ENCODE results near the gene RSPO1.
"Not testable (repeated sequence)": the region's sequence is repeated elsewhere in the genome, so short reads cannot be mapped to it uniquely, and the experiment has no call there.

Gene RSPO1, protein sequence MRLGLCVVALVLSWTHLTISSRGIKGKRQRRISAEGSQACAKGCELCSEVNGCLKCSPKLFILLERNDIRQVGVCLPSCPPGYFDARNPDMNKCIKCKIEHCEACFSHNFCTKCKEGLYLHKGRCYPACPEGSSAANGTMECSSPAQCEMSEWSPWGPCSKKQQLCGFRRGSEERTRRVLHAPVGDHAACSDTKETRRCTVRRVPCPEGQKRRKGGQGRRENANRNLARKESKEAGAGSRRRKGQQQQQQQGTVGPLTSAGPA

DNA sequence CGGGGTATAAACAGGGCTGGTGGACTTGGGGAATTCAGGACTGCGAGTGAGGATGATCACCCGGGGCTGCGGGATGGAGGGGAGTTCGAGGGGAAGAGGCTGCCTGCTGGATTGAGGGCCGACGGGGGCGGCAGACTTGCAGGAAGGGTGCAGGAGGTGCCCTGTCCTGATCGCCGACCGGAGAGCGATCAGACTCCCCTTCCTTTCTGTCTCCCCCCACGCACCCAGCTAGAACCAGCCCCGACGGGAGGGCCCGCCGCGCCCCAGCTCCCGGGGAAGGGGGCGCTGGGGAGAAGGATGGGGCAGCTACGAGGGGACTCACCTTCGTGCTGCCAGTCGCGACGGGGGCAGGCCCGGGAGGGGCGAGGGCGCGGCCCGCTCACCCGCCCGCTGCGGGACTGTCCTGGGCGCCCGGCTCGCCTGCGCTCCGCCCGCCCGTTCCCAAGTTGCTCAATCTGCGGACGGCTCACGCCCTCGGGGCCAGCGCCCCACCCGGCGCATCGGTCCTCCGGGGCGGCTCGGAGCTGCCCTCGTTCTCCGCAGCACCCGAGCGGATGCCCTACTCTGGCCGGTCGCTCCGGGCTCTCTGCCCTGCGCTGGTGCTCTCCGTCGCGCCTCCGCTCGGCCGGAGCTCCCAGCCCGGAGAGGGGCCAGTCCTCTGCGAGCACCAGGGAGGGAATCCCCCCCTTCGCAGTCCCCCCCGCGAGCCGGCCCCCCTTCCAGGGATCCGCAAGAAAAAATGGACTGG lies at the start of gene RSPO1:
Gene RSPO1 (minus strand): TSS at position 649 of the 748 bp plus-strand sequence. CDS start 5,231 bp downstream, outside the sequence.
- peak in 1 of 2 experiments; percentile 42 for DNase-seq

DNA sequence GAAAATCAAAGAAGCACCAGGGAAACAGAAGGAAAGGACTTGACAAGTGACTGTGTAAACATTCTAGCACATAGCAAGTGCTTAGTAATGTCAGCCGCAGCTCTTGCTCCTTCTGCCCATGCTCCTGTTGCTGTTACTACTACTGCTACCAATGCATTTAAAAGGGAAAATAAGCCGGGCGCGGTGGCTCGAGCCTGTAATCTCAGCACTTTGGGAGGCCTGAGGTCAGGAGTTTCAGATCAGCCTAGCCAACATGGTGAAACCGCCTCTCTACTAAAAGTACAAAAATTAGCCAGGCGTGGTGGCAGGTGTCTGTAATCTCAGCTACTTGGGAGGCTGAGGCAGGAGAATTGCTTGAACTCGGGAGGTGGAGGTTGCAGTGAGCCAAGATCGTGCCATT lies 49.5 kb upstream of the RSPO1 start:
- not testable (repeated sequence) for DNase-seq

- peak in 1 of 2 experiments; percentile 47 for DNase-seq
These were observed 47.8 kb upstream of the RSPO1 start for GRCh38 chr1:37682334-37682987.

GRCh38 chr1:37680933-37681332 lies 46.2 kb upstream of the RSPO1 start:
- DNase-seq = no peak

GRCh38 chr1:37677808-37678207 lies 43.1 kb upstream of the RSPO1 start:
- no peak for DNase-seq

DNA sequence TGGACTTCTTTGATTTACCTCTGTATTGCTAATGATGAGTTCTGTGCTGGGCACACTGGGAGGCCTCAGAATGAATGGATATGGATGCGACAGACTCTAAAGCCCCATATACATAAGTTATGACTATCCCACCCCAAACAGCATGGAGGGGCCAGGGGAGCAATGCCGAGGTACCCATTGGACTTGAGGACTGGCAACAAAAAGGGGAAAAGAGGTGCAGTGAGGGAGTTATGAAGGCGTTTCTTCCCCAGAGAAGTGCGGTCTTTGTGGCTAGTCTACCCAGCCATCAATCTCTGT lies 42.4 kb upstream of the RSPO1 start:
- no peak for DNase-seq

DNA sequence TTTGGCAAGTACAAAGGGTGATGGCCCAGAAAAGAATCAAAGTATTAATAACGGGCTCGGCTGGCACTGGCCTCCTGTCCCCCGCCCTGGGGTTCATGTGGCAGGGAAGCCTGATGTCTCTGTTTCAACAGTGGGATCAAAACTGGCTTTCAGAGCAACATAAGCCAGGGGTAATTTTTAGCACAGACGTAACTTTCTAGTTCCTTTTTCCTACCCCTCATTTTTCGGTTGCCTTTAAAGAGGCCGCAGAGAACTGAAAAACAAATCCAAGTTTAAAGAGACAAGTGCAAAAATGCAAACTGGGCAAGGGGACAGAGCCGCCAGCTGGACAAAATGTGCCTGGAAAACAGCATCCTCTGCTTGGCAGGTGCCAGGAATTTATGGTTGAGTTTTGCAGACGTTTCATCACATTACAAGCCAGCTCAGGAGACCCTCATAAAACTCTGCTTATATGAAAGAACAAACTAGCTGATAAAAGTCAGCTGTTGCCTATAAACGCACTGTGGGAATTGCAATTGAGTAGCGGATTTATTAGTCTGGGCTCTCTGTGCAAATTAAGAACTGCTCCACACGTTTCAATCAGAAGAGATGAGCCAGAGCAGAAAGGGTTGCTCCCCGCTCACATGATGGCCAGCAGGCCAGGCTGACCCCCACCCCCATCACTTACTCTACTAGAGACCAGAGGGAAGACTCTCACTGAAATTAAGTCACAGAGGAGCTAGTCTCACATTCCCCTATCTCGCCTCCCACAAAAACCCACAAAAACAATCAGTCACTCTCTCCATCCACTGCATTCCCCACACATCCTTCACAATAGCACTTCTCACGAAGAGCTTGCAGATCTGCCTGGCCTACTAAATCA lies 41.8 kb upstream of the RSPO1 start:
- DNase-seq = no peak

DNA sequence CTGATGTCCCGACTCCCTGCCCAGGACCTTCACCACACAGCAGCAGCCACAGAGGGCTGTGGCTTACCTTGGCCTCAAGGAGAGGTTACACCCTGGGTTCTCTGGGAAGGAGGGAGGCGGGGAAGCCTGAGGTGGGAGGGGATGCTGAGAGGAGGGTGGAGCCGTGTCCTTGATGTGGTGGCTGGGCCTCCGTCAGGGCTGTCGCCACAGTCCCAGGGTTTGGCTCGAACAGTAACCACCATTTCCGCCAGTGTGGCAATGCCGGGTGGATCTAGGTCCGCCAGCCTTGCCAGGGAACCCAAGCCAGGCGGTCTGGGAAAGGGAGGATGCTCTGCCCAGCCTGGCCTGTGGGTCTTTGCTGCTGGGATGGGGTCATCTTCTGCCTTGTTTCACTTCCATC lies 39.2 kb upstream of the RSPO1 start:
- DNase-seq = no peak

GRCh38 chr1:37672136-37672870 lies 37.6 kb upstream of the RSPO1 start:
- DNase-seq = peak in 1 of 2 experiments; percentile 12

- DNase-seq = no peak
These were observed 36.6 kb upstream of the RSPO1 start for GRCh38 chr1:37671261-37671660.

DNA sequence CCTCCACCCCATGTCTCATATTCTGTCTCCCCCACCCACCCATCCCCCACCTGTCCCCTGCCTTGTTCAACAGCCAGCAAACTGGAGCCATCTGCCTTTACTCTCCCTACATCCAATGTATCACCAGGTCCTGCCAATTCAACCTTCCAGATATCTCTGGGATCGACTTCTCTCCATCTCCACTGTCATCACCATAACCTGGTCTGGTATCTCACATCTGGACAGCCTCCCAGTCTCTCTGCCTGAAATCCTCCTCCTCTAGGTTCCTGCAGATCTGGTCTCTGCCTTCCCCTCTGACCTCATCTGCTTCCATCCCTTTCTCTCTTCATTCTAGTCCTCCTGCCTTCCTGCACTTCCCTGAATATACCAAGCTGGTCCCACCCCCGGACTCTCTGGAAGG lies 35.4 kb upstream of the RSPO1 start:
- no peak for DNase-seq

DNA sequence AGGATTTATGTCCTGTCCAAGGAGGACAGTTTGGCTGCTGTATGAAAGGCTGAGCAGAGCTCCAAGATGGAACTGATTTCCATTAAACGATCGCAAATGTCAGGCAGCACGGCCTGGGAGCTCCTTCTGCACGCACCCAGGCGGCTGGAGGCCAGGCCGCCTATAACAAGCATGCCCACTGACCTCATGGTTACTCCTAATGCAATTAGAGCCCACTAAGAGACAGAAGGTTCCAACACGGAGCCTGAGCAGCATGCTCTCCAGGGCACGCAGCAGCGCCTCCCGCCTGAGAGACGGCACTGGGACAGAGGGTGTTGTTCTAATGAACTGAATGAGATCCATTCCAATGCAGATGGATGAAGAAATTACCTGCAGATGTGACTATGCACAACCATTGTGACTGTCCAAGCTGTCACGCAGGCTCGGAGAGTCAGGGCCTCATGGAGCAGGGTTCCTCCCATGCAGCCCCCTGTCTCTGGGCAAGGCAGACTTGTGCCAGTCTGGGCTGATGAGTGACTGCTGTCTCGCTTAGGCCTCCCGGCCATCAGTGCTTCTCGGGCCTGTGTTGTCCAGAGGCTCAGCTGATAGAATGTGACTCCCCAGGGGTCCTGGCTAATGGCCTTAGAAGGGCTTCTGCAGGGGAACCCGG lies 32.5 kb upstream of the RSPO1 start:
- DNase-seq = peak in 1 of 2 experiments; percentile 7

DNA sequence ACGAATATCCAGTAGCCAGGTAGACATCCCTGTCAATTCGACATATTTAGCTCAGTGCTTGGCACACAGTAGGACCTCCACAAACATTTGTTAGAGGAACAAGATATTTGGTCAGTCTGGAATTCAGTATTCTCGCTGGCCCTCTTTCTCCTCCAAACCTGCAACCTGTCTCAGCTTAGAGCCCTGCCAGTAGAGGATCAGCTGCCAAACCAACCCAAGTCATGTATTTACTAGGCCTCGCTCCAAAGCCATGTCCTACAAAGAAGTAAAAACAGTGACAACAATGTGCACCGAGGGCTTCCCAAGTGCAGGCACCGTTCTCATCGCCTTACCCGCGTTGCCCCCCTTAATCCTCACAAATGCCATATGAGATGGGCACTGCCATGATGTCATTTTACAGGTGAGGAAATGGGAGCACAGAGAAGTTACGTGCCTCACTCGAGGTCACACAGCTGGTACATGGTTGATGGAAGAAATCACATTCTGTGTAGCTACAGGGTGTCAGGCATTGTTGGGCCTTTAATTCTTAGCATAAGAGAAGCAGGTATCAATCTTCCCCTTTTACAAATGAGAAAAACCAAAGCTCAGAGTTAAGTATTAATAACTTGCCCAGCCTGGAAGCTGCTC lies 31.7 kb upstream of the RSPO1 start:
- DNase-seq = no peak

GRCh38 chr1:37663426-37664000 lies 28.8 kb upstream of the RSPO1 start:
- DNase-seq = no peak

DNA sequence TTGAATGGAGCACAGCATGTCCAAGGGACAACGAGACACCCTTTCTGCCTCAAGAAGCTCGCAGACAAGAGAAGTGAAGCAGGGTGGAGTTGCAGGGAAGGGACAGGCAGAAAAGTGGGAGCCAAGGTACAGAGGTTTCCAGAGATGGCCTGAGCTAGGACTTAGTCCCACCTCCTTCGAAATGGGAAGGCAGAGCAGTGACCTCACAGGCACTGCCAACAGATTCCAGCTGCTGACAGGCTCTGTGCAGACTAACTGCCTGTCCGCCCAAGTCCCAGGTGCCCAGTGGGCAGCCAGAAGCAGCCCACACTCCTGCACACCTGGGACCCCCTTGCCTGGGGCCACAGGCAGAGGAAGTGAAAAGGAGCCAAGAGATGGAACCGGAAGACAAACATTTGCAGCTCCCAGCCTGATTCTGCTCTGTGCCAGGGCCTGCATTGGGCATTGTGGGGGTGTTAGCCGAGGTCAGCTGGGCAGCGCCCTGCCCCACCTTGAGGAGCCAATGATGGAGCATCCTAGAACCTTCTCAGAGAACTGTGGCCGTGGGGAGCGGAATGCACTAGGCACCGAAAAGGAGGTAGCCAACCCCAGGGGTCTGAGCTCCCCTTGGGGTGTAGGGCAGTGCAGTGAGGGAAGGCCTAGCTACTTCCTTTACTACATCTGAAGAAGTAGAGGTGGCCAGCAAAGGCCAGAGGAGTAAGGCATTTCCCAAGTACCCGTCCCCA lies 27.5 kb upstream of the RSPO1 start:
- no peak for DNase-seq

GRCh38 chr1:37661401-37661800 lies 26.7 kb upstream of the RSPO1 start:
- no peak for DNase-seq

DNA sequence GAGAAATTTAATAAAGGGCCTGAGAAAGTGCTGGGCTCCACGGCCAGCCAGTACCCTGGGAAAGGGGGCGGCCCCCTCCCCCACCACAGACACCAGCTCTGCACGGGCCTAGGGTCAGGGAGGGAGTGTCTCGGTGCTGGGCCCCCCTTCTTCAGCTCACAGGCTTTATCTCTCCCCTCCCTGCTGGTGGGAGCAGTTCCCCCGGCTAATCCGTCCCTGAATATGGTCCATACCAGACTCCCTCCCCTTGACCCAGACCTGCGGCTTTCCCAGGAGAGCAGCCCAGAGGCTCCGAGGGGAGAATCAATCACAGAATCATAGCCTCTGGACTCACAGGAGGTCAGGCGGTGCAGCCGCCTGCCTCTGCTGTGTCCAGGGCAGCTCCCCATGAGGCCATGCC lies 26.0 kb upstream of the RSPO1 start:
- no peak for DNase-seq

DNA sequence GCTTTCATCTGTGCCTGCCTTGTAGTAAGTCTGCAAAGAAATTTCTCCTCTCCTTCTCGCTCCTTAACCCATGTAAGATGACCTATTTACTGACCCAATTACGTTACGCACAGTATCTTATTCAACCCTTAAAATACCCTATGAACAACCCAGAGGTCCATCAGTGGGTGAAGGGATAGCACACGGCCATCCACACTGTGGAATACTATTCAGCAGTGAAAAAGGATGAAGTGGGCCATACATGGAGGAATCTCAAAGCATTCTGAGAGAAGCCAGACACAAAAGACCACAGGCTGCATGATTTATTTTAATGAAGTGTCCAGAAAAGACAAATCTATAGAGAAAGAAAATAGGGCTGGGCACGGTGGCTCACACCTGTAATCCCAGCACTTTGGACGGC lies 23.8 kb upstream of the RSPO1 start:
- DNase-seq = no peak

DNA sequence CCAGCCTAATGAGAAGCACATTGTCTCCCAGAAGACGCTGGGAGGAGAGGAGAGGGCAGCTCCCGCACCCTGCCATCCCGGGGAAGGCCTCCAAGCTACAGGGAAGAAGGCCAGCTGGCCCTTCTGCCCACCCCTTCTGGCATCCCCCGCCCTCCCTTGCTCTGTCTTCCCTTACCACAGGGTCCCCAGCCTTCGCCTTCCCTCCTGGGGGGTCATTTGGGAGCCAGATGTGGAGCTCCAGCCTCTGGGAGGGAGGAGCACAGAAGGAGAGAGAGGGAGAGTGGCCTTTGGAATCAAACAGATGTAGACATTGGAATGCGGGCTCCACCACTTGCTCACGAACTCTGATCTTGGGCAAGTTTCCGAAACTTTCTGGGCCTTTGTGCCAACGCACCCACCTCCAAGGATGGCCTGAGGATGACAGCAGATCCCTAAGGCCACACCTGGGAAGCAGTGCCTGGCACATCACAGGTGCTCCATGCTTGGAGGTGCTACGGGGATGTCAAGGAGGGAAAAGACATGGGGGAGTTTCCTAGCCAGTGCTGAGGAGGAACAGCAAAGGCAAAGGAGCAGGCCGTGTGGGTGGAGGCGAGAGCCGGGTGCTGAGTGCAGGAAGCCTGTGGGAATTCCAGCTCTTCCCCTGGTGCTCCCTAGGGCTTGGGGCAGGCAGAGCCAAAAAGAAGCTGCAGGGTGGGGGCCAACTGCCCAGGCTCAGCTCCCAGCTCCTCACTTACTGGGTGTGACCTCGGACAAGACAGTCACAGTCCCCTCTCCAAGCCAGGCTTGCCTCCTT lies 23.1 kb upstream of the RSPO1 start:
- no peak for DNase-seq

- DNase-seq = no peak
These were observed 22.2 kb upstream of the RSPO1 start for GRCh38 chr1:37656881-37657280.
